ENCODE results near the gene HUS1.
"Not testable (repeated sequence)": the region's sequence is repeated elsewhere in the genome, so short reads cannot be mapped to it uniquely, and the experiment has no call there.

Gene HUS1

DNA sequence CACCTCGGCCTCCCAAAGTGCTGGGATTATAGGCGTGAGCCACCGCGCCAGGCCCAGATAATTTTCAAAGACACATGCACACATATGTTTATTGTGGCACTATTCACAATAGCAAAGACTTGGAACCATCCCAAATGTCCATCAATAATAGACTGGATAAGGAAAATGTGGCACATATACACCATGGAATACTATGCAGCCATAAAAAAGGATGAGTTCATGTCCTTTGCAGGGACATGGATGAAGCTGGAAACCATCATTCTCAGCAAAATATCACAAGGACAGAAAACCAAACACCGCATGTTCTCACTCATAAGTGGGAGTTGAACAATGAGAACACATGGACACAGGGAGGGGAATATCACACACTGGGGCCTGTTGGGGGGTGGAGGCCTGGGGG lies 1.2 kb upstream of the HUS1 start:
- not testable (repeated sequence) for DNase-seq (ENCODE audit: low read depth in 1 of 2, low spot score in 1 of 2)

DNA sequence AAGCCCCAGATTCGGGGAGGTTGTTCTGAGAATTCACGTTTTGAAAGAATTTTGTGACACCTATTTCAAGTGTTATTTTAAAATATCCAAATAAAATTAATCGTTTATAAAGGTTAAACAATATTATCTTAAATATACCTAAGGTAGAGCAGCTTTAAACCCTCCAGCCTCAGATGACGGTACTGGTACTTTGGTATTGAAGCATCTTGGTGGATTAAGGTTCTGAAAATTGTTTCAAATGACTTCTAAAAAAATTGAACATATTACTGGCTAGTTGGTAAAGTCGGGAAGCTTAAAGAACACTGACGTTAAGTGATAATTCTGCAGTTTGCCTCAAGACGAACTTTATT lies 392 bp upstream of the HUS1 start:
- DNase-seq (ENCODE audit: low read depth in 1 of 2, low spot score in 1 of 2): no peak

DNA sequence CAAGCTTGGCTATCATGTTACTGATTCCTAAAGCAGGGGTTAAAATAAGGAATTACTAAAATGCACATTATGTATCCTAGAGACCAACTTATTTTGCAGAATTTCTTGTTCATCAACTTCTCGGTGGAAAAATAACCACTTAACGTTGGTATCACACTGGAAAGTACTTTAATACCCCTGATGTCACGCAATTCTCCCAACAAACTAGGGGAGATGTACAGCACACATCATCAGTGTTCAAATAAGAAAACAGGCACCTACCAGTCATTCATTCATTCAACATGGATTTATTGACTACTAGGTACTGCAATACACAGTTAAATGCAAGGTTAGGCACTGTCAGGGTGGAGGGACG lies 648 bp downstream of the HUS1 start:
- no peak for DNase-seq (ENCODE audit: low read depth in 1 of 2, low spot score in 1 of 2)

DNA sequence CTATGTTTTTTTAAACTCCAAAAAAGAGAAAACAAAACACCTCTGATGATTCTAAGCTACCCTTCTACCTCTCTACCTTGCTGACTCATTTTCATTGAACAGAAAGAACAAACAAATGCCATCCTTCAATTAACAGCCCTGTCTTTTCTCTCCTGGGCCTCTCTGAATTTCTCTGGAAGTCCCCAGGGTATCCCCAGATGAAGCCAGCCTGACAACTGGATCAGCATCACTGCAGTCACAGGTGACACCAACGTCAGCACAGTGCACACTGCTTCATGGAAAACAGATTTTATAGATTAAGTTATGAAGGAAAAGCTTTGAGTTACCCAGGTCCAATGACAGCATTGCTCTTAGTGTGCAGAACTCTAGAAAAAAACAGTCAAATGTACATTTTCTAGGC lies 5.7 kb downstream of the HUS1 start:
- no peak for DNase-seq (ENCODE audit: low read depth in 1 of 2, low spot score in 1 of 2)

DNA sequence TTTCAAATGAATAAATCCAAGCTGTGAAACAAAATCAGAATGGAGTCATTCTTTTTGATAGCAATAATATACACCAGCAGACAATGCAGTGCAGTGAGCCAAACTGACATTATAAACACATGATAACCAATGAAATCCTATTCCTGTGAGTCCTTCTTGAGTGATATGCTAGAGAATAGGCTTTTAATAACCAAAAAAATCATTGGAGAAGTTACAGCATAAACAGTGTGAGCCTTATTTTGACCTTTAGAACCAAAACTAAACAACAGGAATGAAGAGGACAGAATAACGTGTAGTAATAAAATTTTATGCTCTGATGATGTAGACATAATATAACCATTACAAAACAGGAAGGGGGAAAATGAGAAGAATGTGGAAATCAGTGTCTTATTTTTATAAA lies 8.7 kb downstream of the HUS1 start:
- no peak for DNase-seq (ENCODE audit: low read depth in 1 of 2, low spot score in 1 of 2)

DNA sequence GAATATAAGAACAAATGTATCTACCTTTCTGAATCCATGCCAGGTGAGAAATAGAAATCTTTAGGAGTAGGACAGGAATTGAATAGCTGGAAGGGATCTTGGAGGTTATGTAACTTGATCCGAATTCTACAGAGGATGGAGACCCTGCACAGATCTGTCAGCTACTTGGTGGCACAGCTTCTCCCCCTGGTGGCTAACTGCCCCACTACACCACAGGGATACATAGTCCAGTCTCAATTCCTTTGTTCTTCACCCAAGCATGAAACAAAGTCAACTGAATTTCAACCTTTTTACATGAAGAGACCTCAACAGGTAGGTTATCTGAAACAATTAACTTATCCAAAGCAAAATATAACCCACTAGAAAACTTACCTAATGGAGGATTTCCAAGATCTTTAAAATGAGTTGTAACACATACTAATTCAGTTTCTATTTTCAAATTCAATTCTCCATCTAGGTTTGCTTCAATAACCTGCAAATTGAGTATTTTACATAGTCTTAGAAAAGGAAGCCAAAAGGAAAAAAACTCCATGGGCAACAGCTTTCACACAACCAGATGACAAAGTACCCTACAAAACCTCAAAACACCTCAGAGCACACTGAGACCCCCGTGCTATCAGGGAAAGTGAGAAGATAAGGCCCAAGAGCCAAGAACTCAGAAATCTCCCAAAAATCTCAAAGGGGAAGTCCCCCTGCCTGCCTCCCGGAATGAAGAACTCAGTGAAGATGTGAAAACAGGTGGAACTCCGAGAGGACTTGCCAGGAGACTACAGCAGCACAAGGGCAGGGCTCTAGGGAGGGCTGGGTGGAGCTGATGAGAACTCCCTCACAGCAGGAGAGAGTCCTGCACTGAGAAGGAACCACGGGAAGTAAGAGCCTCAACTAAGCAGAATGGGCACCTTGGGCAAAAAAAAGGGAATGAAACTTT lies 10.3 kb downstream of the HUS1 start:
- peak in 1 of 2 donors; percentile 33 for DNase-seq (ENCODE audit: low read depth in 1 of 2, low spot score in 1 of 2)

DNA sequence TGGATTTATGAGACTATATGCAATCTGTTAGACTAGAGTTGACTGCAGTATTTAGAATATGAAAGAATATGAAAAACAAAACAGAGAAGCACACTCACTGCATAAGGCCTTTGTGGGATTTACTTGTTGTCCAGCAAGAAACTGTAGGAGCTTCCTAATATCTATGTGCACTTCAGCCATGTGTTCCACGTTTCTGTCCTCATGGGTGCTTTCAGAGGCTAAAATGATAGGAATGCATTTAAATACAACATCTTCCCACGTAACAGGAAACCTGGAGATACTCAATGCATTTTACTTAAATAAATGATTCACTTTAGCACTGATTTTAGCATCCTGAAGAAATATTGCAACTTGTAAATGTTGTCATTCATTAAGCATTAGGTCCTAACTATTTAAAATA lies 11.7 kb downstream of the HUS1 start:
- no peak for DNase-seq (ENCODE audit: low read depth in 1 of 2, low spot score in 1 of 2)

DNA sequence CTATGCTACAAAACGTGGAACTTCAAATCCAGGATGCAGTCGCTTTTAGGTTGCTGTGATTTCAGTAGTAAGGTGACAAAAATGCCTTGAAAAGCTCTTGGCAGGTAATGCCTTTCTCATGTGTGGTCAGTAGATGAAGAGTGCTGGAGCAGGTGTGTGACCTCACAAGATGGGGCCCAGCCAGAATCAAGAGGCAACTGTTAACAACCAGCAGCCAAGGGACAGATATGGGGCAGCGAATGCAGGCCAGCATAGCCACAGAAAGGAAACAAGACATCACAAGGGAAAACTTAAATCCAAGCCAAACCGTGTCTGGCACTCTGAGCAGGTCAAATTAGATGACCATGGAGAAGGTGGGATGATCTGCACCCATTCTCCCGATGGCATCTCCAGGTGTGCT lies 12.3 kb downstream of the HUS1 start:
- no peak for DNase-seq (ENCODE audit: low read depth in 1 of 2, low spot score in 1 of 2)

DNA sequence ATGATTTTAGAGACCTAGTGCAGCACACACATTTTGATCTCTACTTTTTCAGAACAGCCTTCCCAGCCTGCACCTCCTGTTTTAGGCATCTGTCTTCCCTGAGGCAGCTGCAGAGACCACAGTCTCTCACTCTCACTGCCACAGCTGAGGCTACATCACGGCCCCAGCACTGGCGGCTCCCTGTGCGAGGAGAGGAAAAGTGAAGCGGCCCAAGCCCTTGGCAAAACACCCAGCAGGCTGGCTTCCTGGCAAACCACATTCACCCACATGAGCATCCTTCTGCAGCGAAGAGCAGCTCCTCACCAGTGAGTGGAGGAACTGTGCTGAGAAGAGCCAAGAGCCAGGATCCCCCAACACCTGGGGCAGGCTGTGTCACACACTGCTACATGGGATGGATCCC lies 14.0 kb downstream of the HUS1 start:
- no peak for DNase-seq (ENCODE audit: low read depth in 1 of 2, low spot score in 1 of 2)

DNA sequence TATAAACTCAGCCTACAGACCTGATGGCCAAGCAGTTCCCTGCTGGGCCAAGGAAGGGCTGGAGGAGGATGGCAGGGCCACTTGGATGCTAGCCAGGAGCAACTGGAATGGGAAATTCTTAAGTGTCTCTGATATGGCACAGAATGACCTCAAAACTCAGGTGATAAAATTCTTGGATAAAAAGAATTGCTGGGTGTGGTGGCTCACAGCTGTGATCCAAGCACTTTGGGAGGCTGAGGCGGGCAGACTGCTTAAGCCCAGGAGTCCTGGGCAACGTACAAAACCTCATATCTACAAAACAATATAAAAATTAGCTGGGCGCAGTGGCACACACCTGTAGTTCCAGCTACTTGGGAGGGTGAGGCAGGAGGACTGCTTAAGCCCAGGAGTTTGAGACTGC lies 17.2 kb downstream of the HUS1 start:
- no peak for DNase-seq (ENCODE audit: low read depth in 1 of 2, low spot score in 1 of 2)

DNA sequence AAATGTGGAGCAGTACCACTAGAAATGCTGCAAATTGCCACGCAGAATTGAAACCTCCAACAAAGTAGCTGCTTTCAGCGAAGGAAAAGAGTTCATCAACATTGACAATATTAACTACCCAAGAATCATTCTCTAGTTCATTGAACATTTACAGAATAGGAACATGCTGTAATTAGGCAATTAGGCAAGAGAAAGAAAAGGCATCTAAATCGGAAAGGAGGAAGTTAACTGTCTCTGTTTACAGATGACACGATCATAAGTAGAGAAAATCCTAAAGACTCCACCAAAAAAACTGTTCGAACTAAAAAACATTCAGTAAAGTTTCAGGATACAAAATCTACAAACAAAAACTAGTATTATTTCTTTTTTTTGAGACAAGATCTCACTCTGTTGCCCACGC lies 22.3 kb downstream of the HUS1 start:
- no peak for DNase-seq (ENCODE audit: low read depth in 1 of 2, low spot score in 1 of 2)

DNA sequence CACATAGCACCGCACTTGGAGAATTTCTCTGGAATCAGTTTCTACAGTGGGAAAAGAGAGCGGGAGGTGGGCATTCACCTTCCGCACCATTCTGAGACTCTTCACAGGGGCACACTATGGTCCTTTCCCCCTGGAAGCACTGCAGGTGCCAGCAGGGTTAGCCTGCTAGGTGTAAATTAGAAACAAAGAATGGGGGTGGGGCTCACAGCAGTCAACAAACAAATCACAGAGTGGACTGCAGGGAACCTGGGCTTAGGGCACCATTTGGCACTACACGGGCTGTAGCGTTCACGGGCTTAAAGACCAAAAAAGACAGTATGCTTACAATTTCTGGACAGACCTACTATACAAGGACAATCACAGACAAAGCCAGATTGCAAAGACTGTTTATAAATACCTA lies 23.2 kb downstream of the HUS1 start:
- DNase-seq (ENCODE audit: low read depth in 1 of 2, low spot score in 1 of 2): no peak

DNA sequence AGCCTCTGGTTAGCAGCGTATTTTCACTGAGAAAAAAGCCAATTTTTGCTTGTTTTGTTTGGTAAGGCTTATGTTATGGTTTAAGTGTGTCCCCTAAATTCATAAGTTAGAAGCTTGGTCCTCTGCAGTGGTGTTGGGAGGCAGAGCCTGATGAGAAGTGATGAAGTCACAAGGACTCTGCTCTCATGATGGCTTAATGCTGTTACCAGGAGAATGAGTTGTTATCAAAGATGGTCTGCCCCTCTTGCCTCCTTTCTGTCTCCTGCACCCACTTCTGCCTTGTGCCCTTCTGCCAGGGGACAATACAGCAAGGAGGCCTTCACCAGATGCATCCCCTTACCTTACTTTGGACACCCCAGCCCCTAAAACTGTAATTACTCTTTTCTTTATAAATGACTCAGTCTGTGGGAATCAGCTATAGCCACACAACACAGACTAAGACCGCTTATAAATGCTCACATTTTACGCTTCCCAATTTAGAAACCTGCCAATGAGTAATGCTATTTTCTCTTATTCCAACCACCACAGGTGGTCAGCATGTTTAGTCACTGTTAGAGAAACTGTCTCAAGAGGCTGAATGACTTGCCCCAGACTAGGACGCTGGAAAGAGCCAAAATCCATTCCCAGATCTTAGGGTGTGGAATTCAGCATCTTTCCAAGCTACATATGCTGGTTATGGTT lies 25.0 kb downstream of the HUS1 start:
- no peak for DNase-seq (ENCODE audit: low read depth in 1 of 2, low spot score in 1 of 2)

DNA sequence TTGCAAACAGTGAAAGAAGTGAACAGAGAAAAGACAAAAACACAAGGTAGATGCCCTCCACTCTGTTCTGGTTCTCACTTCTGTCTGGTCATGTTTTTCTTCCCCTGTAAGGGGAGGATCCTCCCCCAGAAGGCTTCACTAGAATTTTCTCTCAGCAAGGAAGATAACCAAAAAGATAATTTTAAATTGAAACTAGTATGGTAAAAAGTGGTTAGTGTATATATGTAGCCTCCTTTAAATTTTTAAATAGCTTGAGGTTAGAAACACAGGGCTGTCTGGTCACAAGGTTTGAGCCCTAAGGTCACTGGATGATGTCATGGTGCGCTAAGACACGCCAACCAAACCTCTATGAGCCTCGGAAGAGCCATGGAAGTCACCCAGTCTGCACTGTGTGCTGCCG lies 25.6 kb downstream of the HUS1 start:
- no peak for DNase-seq (ENCODE audit: low read depth in 1 of 2, low spot score in 1 of 2)

DNA sequence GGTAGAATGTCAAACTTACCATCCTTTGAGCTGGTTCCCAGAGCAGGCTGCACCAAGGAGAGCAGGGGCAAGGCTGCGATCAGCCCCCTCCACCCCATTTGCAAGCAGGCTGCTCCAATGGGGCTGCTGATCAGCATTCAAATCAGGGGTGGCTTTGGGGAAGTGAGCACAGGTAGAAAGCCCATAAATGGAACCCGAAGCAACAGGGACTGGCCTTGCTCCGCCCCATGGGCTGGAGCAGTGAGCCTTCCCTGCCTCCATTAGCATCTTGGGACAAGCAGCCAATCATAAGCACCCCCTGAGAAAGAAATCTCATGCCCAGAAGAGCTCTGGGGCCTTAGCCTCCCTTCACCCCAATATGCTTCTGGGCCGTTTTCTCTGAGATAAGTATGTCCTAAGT lies 27.2 kb downstream of the HUS1 start:
- DNase-seq (ENCODE audit: low read depth in 1 of 2, low spot score in 1 of 2): no peak

DNA sequence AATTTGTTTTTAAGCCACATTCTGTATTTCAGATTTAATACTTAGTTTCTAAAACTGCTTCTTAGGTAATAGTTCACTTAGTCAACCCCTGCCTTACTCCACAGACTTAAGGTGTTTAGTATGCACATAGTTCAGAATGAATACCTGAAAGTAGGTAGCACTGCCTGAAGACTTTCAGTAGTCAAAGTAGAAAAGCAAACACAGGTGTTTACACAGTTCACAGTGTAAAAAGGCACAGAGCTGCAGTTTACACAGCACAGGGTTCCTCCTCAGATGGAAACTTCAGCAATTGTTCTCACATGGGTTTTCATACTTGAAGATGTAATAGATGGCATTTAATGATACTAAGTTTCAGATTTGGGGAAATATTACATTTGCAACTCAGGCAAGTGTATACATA lies 28.0 kb downstream of the HUS1 start:
- no peak for DNase-seq (ENCODE audit: low read depth in 1 of 2, low spot score in 1 of 2)

DNA sequence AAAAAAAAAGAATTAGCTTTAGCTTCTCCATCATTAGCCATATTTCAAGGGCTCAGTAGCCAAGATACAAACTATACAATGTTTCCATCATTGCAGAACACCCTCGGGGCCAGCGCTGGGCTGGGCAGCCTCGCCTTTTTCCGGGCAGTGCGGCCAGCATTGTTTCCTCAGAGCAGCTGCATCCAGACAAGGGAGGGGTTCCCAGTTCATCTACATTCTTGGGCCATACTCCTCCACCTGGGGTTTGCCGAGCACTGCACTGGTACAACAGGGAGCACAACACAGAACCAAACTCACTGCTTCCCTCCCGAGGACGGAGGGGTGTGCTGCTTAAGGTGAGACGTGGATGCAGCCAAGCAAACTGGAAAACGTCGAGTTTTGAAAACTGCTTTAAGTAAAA lies 28.7 kb downstream of the HUS1 start:
- no peak for DNase-seq (ENCODE audit: low read depth in 1 of 2, low spot score in 1 of 2)

DNA sequence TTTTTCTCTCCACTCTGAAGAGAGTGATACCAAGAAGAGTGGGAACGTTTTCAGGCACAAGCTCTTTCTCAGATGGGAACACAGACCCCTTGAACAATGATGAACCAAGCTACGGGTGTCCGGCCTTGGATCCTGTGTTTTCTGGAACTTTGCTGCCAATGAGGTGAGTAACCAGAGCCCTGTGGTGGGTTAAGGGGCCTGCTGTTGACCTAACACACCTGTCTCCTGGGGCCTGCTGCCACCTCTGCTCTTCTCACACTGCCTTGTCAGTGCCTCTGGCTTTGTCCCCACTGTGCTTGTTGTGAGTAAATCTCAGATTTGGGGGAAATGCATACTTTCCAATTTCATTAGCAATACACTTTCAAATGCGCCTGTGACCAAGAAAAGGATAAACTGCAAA lies 29.7 kb downstream of the HUS1 start:
- DNase-seq (ENCODE audit: low read depth in 1 of 2, low spot score in 1 of 2): no peak

DNA sequence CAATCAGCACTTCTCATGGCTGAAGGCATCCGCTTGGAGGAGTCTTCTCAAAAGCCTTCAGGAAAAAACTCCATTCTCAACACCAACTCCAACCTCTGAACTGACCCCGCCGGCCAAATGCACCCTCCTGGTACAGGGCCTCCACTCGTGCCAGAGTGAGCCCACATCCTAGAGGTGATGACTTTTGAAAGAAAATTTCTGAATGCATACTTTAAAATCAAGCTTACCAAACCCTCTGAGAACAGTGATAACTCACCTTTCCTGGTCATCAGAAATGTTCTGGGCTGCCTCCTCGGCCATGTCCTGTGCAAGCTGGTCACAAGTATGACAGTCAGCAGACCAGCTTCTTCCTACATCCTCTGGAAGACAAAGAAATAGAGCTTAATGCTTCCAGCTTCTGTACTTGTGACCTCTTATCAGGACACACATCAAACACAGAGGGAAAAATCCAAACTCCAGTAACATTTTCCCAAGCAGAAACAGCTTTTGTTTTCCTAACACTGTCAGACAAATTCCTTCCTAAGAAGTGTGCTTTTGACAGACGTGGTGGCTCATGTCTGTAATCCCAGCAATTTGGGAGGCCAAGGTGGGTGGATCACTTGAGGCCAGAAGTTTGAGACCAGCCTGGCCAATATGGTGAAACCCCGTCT lies 31.1 kb downstream of the HUS1 start, which contains the start of gene PKD1L1:
TSS of gene PKD1L1 (minus strand) at position 326 of the 650 bp plus-strand sequence. CDS start at position 300, 26 bp downstream.
- no peak for DNase-seq (ENCODE audit: low read depth in 1 of 2, low spot score in 1 of 2)

DNA sequence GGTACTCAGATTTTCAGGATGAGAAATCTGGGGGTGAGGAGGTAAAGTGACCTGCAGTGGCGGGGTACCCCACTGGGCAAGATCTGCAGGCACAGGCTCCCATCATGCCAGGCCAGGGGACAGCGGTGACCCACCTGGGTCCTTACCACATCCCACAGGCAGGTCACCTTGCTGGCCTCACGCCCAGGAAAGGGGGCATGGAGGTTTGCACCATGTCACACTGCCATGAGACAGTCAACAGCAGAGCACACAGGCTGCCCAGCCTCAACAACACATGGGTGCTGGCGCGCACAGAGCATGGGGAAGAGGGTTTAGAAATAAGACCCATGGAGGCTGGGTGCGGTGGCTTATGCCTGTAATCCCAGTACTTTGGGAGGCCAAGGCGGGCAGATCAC lies 32.1 kb downstream of the HUS1 start:
- DNase-seq (ENCODE audit: low read depth in 1 of 2, low spot score in 1 of 2): no peak

DNA sequence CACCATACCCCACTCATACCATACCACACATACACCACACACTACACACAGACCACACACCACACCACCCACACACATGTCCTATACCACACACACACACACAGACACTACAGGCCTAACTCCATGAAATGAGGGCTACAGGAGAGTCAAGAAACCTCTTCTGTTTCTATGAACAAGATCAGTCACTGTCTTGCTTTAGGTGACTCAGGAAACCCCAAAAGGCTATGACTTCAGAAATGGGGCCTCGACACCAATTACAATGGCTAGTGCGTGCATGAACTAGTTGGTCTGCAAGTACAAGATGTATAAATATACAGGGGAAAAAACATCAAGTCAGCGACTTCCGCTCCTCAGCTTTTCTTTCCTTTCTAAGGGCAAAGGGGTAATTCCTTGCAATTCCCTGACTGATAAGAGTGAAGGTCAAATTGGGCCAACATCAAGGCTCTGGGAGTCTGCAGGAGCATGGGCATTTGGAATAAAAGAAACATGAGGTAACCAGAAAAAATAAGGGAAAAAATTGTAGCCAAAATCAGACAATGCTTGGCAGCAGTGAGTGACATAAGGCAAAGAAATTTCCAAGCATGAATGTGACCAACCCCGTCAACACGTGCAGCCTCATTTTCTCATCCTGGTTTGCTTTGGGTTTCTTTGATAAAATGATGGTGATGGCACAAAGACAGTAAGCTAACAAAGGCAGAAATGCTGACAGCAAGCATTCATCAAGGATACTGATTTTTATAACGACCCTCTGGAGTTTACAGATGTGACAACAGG lies 32.6 kb downstream of the HUS1 start:
- DNase-seq (ENCODE audit: low read depth in 1 of 2, low spot score in 1 of 2): no peak
